ENCODE results near the gene BROX. TPM values are rescaled to one million over a fixed set of nuclear protein-coding genes. Genes with fewer than 3 reads are reported as not detected.
A peak's percentile ranks its signal among the peaks of the same experiment; 100 is the strongest.

The BROX gene, protein sequence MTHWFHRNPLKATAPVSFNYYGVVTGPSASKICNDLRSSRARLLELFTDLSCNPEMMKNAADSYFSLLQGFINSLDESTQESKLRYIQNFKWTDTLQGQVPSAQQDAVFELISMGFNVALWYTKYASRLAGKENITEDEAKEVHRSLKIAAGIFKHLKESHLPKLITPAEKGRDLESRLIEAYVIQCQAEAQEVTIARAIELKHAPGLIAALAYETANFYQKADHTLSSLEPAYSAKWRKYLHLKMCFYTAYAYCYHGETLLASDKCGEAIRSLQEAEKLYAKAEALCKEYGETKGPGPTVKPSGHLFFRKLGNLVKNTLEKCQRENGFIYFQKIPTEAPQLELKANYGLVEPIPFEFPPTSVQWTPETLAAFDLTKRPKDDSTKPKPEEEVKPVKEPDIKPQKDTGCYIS
- polyA plus RNA-seq (2013, experiment 1 of 2) = 20.9 TPM
- polyA plus RNA-seq (2013, experiment 2 of 2) = 20.7 TPM

- Histone ChIP-seq H3K4me1 (ENCODE audit: control insufficient read depth, insufficient read depth, low read depth, low read length) (peaks cover 2% of the 10 kb centered on the region), H2BK120ac (ENCODE audit: low read depth, low read length) (peak within 1 kb of the TSS; percentile 94), H3K27ac (ENCODE audit: low read length, poor library complexity, severe bottlenecking) (peak within 1 kb of the TSS; percentile 97), H3K4me3 (ENCODE audit: insufficient read depth in 1 of 2, low read depth in 1 of 2, low read length in 2 of 2) (peak within 1 kb of the TSS; percentile 81 to 98), H2AFZ (ENCODE audit: low read depth, low read length) (peak within 1 kb of the TSS; percentile 81), H4K91ac (ENCODE audit: low read length) (peak within 1 kb of the TSS; percentile 90), H3K23ac (ENCODE audit: low read length in 2 of 2) (peak within 1 kb of the TSS in 1 of 2 experiments; percentile 99), H3K79me1 (replicated peaks; ENCODE audit: low read length, poor library complexity, severe bottlenecking) (peaks cover 5% of the 10 kb centered on the region), H3K4ac (ENCODE audit: low read depth in 1 of 2, low read length in 2 of 2) (peak within 1 kb of the TSS; percentile 88 to 90), H2AK5ac (ENCODE audit: low read length, severe bottlenecking) (peak within 1 kb of the TSS; percentile 57), H4K8ac (ENCODE audit: low read length) (peak within 1 kb of the TSS; percentile 95), H3K36me3 (ENCODE audit: control insufficient read depth in 1 of 2, insufficient read depth in 2 of 2, low read depth in 1 of 2, low read length in 2 of 2) (peaks cover 3 to 39% of the 10 kb centered on the region in 2 experiments), H3K4me2 (ENCODE audit: low read length, poor library complexity, severe bottlenecking) (peak within 1 kb of the TSS; percentile 80), H3K18ac (ENCODE audit: low read depth in 1 of 2, low read length in 2 of 2) (peak within 1 kb of the TSS; percentile 94 to 96), H2BK15ac (ENCODE audit: low read depth, poor library complexity, severe bottlenecking) (peak within 1 kb of the TSS; percentile 83), H2BK12ac (ENCODE audit: low read length in 2 of 2) (peak within 1 kb of the TSS in 1 of 2 experiments; percentile 52), H3K9ac (ENCODE audit: low read length) (peak within 1 kb of the TSS; percentile 99), H2BK5ac (ENCODE audit: low read depth, low read length, poor library complexity, severe bottlenecking) (peak within 1 kb of the TSS; percentile 54), H3K14ac (ENCODE audit: low read length in 2 of 2) (peak within 1 kb of the TSS in 1 of 2 experiments; percentile 72), H3K27me3 (ENCODE audit: control insufficient read depth in 1 of 2, insufficient read depth in 1 of 2, low read length in 2 of 2) (no peaks in the 10 kb centered on the region), H3K9me3 (ENCODE audit: control insufficient read depth, low read length) (no peaks in the 10 kb centered on the region)
- peak; percentile 90 for DNase-seq
- under 1% methylated on average over 39 of the region's 62 CpGs for WGBS
Observed at GRCh38 chr1:222712253-222713090, at the start of gene BROX, which contains the start of gene AIDA. BROX (plus strand) TSS chr1:222712564; CDS start chr1:222715700, 3,136 bp downstream. AIDA (minus strand) TSS chr1:222712491; CDS start chr1:222712317, 174 bp downstream.

- 100% methylated on average over 3 of the region's 4 CpGs for WGBS
Observed at GRCh38 chr1:222663431-222663934, 48.9 kb upstream of the BROX start.

GRCh38 chr1:222665964-222666363, 46.4 kb upstream of the BROX start:
- H2AK5ac ChIP-seq (ENCODE audit: low read length, severe bottlenecking) = no peak overlapping the region
- no peak overlapping the region for H3K14ac ChIP-seq (ENCODE audit: low read length in 2 of 2)
- no peak overlapping the region for H4K8ac ChIP-seq (ENCODE audit: low read length)
- no peak overlapping the region for H3K4ac ChIP-seq (ENCODE audit: low read depth in 1 of 2, low read length in 2 of 2)
- peaks cover 21 to 82% of the 10 kb centered on the region in 2 experiments for H3K36me3 ChIP-seq (ENCODE audit: control insufficient read depth in 1 of 2, insufficient read depth in 2 of 2, low read depth in 1 of 2, low read length in 2 of 2)
- H3K9ac ChIP-seq (ENCODE audit: low read length) = no peak overlapping the region
- H2BK120ac ChIP-seq (ENCODE audit: low read depth, low read length) = no peak overlapping the region
- DNase-seq = peak; percentile 31
- no peak overlapping the region for H3K4me3 ChIP-seq (ENCODE audit: insufficient read depth in 1 of 2, low read depth in 1 of 2, low read length in 2 of 2)
- H2BK5ac ChIP-seq (ENCODE audit: low read depth, low read length, poor library complexity, severe bottlenecking) = no peak overlapping the region
- H3K4me1 ChIP-seq (ENCODE audit: control insufficient read depth, insufficient read depth, low read depth, low read length) = no peaks in the 10 kb centered on the region
- no peaks in the 10 kb centered on the region for H3K9me3 ChIP-seq (ENCODE audit: control insufficient read depth, low read length)
- H2BK15ac ChIP-seq (ENCODE audit: low read depth, poor library complexity, severe bottlenecking) = no peak overlapping the region
- no peak overlapping the region for H4K91ac ChIP-seq (ENCODE audit: low read length)
- no peak overlapping the region for H3K27ac ChIP-seq (ENCODE audit: low read length, poor library complexity, severe bottlenecking)
- WGBS = 90% methylated on average over 5 of the region's 7 CpGs
- H3K4me2 ChIP-seq (ENCODE audit: low read length, poor library complexity, severe bottlenecking) = no peak overlapping the region
- no peak overlapping the region for H3K23ac ChIP-seq (ENCODE audit: low read length in 2 of 2)
- no peak overlapping the region for H2AFZ ChIP-seq (ENCODE audit: low read depth, low read length)
- no peak overlapping the region for H3K18ac ChIP-seq (ENCODE audit: low read depth in 1 of 2, low read length in 2 of 2)
- no peaks in the 10 kb centered on the region for H3K27me3 ChIP-seq (ENCODE audit: control insufficient read depth in 1 of 2, insufficient read depth in 1 of 2, low read length in 2 of 2)
- H2BK12ac ChIP-seq (ENCODE audit: low read length in 2 of 2) = no peak overlapping the region
- H3K79me1 ChIP-seq (replicated peaks; ENCODE audit: low read length, poor library complexity, severe bottlenecking) = peaks cover 17% of the 10 kb centered on the region

More at GRCh38 chr1:222663431-222663934, 48.9 kb upstream of the BROX start:
- Histone ChIP-seq H2AFZ (ENCODE audit: low read depth, low read length) (no peak overlapping the region), H3K23ac (ENCODE audit: low read length in 2 of 2) (no peak overlapping the region), H2BK5ac (ENCODE audit: low read depth, low read length, poor library complexity, severe bottlenecking) (no peak overlapping the region), H3K4me3 (ENCODE audit: insufficient read depth in 1 of 2, low read depth in 1 of 2, low read length in 2 of 2) (no peak overlapping the region), H3K36me3 (ENCODE audit: control insufficient read depth in 1 of 2, insufficient read depth in 2 of 2, low read depth in 1 of 2, low read length in 2 of 2) (peaks cover 20 to 94% of the 10 kb centered on the region in 2 experiments), H3K4me1 (ENCODE audit: control insufficient read depth, insufficient read depth, low read depth, low read length) (no peaks in the 10 kb centered on the region), H2BK12ac (ENCODE audit: low read length in 2 of 2) (no peak overlapping the region), H3K4me2 (ENCODE audit: low read length, poor library complexity, severe bottlenecking) (no peak overlapping the region), H3K4ac (ENCODE audit: low read depth in 1 of 2, low read length in 2 of 2) (no peak overlapping the region), H3K9ac (ENCODE audit: low read length) (no peak overlapping the region), H3K79me1 (replicated peaks; ENCODE audit: low read length, poor library complexity, severe bottlenecking) (peaks cover 16% of the 10 kb centered on the region), H4K8ac (ENCODE audit: low read length) (no peak overlapping the region), H4K91ac (ENCODE audit: low read length) (no peak overlapping the region), H3K14ac (ENCODE audit: low read length in 2 of 2) (no peak overlapping the region), H3K27ac (ENCODE audit: low read length, poor library complexity, severe bottlenecking) (no peak overlapping the region), H3K9me3 (ENCODE audit: control insufficient read depth, low read length) (no peaks in the 10 kb centered on the region), H2AK5ac (ENCODE audit: low read length, severe bottlenecking) (no peak overlapping the region), H3K18ac (ENCODE audit: low read depth in 1 of 2, low read length in 2 of 2) (no peak overlapping the region), H3K27me3 (ENCODE audit: control insufficient read depth in 1 of 2, insufficient read depth in 1 of 2, low read length in 2 of 2) (no peaks in the 10 kb centered on the region), H2BK120ac (ENCODE audit: low read depth, low read length) (no peak overlapping the region), H2BK15ac (ENCODE audit: low read depth, poor library complexity, severe bottlenecking) (no peak overlapping the region)
- no peak for DNase-seq

Data from mesenchymal stem cell (in vitro differentiated cells and primary cell).